Measurements from ENCODE around the gene SCART1.

The SCART1 gene

GRCh38 chr10:133458021-133458709, 4.4 kb downstream of the SCART1 start:
- 87 to 88% methylated on average over 40 of the region's 40 CpGs for WGBS, 2 experiments (ENCODE audit: insufficient coverage in 2 of 2)
- Histone ChIP-seq H3K27ac (ENCODE audit: low read depth, low read length, severe bottlenecking) (no peak overlapping the region), H3K36me3 (ENCODE audit: control insufficient read depth, insufficient read depth, low read length) (no peaks in the 10 kb centered on the region), H3K9me3 (ENCODE audit: control insufficient read depth, low read length) (peaks cover 68% of the 10 kb centered on the region), H3K4me1 (ENCODE audit: control insufficient read depth, insufficient read depth, low read length, poor library complexity, severe bottlenecking) (no peaks in the 10 kb centered on the region), H3K4me3 (ENCODE audit: extremely low read depth, insufficient read depth, low read length, poor library complexity, severe bottlenecking) (no peak overlapping the region)

GRCh38 chr10:133458710-133459453, 5.1 kb downstream of the SCART1 start:
- no peak overlapping the region for H3K27ac ChIP-seq (ENCODE audit: low read depth, low read length, severe bottlenecking)
- H3K4me1 ChIP-seq (ENCODE audit: control insufficient read depth, insufficient read depth, low read length, poor library complexity, severe bottlenecking) = no peaks in the 10 kb centered on the region
- no peaks in the 10 kb centered on the region for H3K36me3 ChIP-seq (ENCODE audit: control insufficient read depth, insufficient read depth, low read length)
- H3K4me3 ChIP-seq (ENCODE audit: extremely low read depth, insufficient read depth, low read length, poor library complexity, severe bottlenecking) = no peak overlapping the region
- WGBS, 2 experiments (ENCODE audit: insufficient coverage in 2 of 2) = 85% methylated on average over 14 to 21 of the region's 21 CpGs
- peaks cover 66% of the 10 kb centered on the region for H3K9me3 ChIP-seq (ENCODE audit: control insufficient read depth, low read length)

- 90 to 92% methylated on average over 74 to 81 of the region's 81 CpGs for WGBS, 2 experiments (ENCODE audit: insufficient coverage in 2 of 2)
- Histone ChIP-seq H3K27ac (ENCODE audit: low read depth, low read length, severe bottlenecking) (no peak overlapping the region), H3K9me3 (ENCODE audit: control insufficient read depth, low read length) (peaks cover 65% of the 10 kb centered on the region), H3K4me3 (ENCODE audit: extremely low read depth, insufficient read depth, low read length, poor library complexity, severe bottlenecking) (no peak overlapping the region), H3K4me1 (ENCODE audit: control insufficient read depth, insufficient read depth, low read length, poor library complexity, severe bottlenecking) (no peaks in the 10 kb centered on the region), H3K36me3 (ENCODE audit: control insufficient read depth, insufficient read depth, low read length) (no peaks in the 10 kb centered on the region)
These were observed 5.9 kb downstream of the SCART1 start for GRCh38 chr10:133459454-133460207.

- Histone ChIP-seq H3K9me3 (ENCODE audit: control insufficient read depth, low read length) (peaks cover 62% of the 10 kb centered on the region), H3K4me3 (ENCODE audit: extremely low read depth, insufficient read depth, low read length, poor library complexity, severe bottlenecking) (no peak overlapping the region), H3K27ac (ENCODE audit: low read depth, low read length, severe bottlenecking) (no peak overlapping the region), H3K4me1 (ENCODE audit: control insufficient read depth, insufficient read depth, low read length, poor library complexity, severe bottlenecking) (no peaks in the 10 kb centered on the region), H3K36me3 (ENCODE audit: control insufficient read depth, insufficient read depth, low read length) (no peaks in the 10 kb centered on the region)
- 80 to 94% methylated on average over 6 to 7 of the region's 14 CpGs for WGBS, 2 experiments (ENCODE audit: insufficient coverage in 2 of 2)
These were observed 6.5 kb downstream of the SCART1 start for GRCh38 chr10:133460208-133460769.

GRCh38 chr10:133461027-133461426, 7.3 kb downstream of the SCART1 start:
- 73 to 78% methylated on average over 4 to 5 of the region's 7 CpGs for WGBS, 2 experiments (ENCODE audit: insufficient coverage in 2 of 2)
- peaks cover 61% of the 10 kb centered on the region for H3K9me3 ChIP-seq (ENCODE audit: control insufficient read depth, low read length)
- no peaks in the 10 kb centered on the region for H3K36me3 ChIP-seq (ENCODE audit: control insufficient read depth, insufficient read depth, low read length)
- H3K27ac ChIP-seq (ENCODE audit: low read depth, low read length, severe bottlenecking) = no peak overlapping the region
- no peaks in the 10 kb centered on the region for H3K4me1 ChIP-seq (ENCODE audit: control insufficient read depth, insufficient read depth, low read length, poor library complexity, severe bottlenecking)
- no peak overlapping the region for H3K4me3 ChIP-seq (ENCODE audit: extremely low read depth, insufficient read depth, low read length, poor library complexity, severe bottlenecking)

GRCh38 chr10:133461841-133462240, 8.1 kb downstream of the SCART1 start:
- H3K4me3 ChIP-seq (ENCODE audit: extremely low read depth, insufficient read depth, low read length, poor library complexity, severe bottlenecking) = no peak overlapping the region
- 59 to 61% methylated on average over 8 of the region's 8 CpGs for WGBS, 2 experiments (ENCODE audit: insufficient coverage in 2 of 2)

GRCh38 chr10:133462512-133463305, 9.0 kb downstream of the SCART1 start:
- 72 to 73% methylated on average over 4 to 6 of the region's 10 CpGs for WGBS, 2 experiments (ENCODE audit: insufficient coverage in 2 of 2)
- H3K9me3 ChIP-seq (ENCODE audit: control insufficient read depth, low read length) = peaks cover 55% of the 10 kb centered on the region

More at GRCh38 chr10:133461841-133462240, 8.1 kb downstream of the SCART1 start:
- Histone ChIP-seq H3K4me1 (ENCODE audit: control insufficient read depth, insufficient read depth, low read length, poor library complexity, severe bottlenecking) (no peaks in the 10 kb centered on the region), H3K9me3 (ENCODE audit: control insufficient read depth, low read length) (peaks cover 55% of the 10 kb centered on the region), H3K27ac (ENCODE audit: low read depth, low read length, severe bottlenecking) (no peak overlapping the region), H3K36me3 (ENCODE audit: control insufficient read depth, insufficient read depth, low read length) (no peaks in the 10 kb centered on the region)

GRCh38 chr10:133464582-133465031, 10.9 kb downstream of the SCART1 start:
- Histone ChIP-seq H3K4me3 (ENCODE audit: extremely low read depth, insufficient read depth, low read length, poor library complexity, severe bottlenecking) (no peak overlapping the region), H3K4me1 (ENCODE audit: control insufficient read depth, insufficient read depth, low read length, poor library complexity, severe bottlenecking) (no peaks in the 10 kb centered on the region), H3K9me3 (ENCODE audit: control insufficient read depth, low read length) (peaks cover 47% of the 10 kb centered on the region), H3K36me3 (ENCODE audit: control insufficient read depth, insufficient read depth, low read length) (no peaks in the 10 kb centered on the region), H3K27ac (ENCODE audit: low read depth, low read length, severe bottlenecking) (no peak overlapping the region)
- WGBS, 2 experiments (ENCODE audit: insufficient coverage in 2 of 2) = 89 to 91% methylated on average over 3 to 4 of the region's 12 CpGs

More at GRCh38 chr10:133462512-133463305, 9.0 kb downstream of the SCART1 start:
- Histone ChIP-seq H3K36me3 (ENCODE audit: control insufficient read depth, insufficient read depth, low read length) (no peaks in the 10 kb centered on the region), H3K4me1 (ENCODE audit: control insufficient read depth, insufficient read depth, low read length, poor library complexity, severe bottlenecking) (no peaks in the 10 kb centered on the region), H3K4me3 (ENCODE audit: extremely low read depth, insufficient read depth, low read length, poor library complexity, severe bottlenecking) (no peak overlapping the region), H3K27ac (ENCODE audit: low read depth, low read length, severe bottlenecking) (no peak overlapping the region)

- Histone ChIP-seq H3K36me3 (ENCODE audit: control insufficient read depth, insufficient read depth, low read length) (no peaks in the 10 kb centered on the region), H3K27ac (ENCODE audit: low read depth, low read length, severe bottlenecking) (no peak overlapping the region), H3K4me3 (ENCODE audit: extremely low read depth, insufficient read depth, low read length, poor library complexity, severe bottlenecking) (no peak overlapping the region), H3K4me1 (ENCODE audit: control insufficient read depth, insufficient read depth, low read length, poor library complexity, severe bottlenecking) (no peaks in the 10 kb centered on the region), H3K9me3 (ENCODE audit: control insufficient read depth, low read length) (peaks cover 47% of the 10 kb centered on the region)
- 87 to 89% methylated on average over 27 to 54 of the region's 55 CpGs for WGBS, 2 experiments (ENCODE audit: insufficient coverage in 2 of 2)
These were observed 11.6 kb downstream of the SCART1 start for GRCh38 chr10:133465191-133465949.
